Measurements from ENCODE around the gene CX3CL1. TPM values are rescaled to one million over a fixed set of nuclear protein-coding genes. Genes with fewer than 3 reads are reported as not detected.

The CX3CL1 gene
- total RNA-seq, 4 donors from 2014 or later: 5.8 to 31.9 (median 18.3) TPM

- H3K4me3 ChIP-seq (ENCODE audit: low read depth, poor library complexity, severe bottlenecking): no peak within 1 kb of the TSS
- peak in 1 of 2 donors; percentile 82 for DNase-seq (ENCODE audit: low spot score in 2 of 2)
- 75 to 84% methylated on average over 9 of the region's 9 CpGs for WGBS, 2 donors
- TF ChIP-seq CTCF (IDR thresholded peaks at IDR 0.05) (no peak), POLR2A (IDR thresholded peaks at IDR 0.05) (no peak)
- intact Hi-C loops (cut with DNase I; ENCODE audit: low total_unique reads): loop anchor here (2.0 kb wide), 1 partner anchor 52 kb away; no protein-coding TSS in a partner anchor
These were observed 13.7 kb upstream of the CX3CL1 start, which contains the start of gene CCL22 for GRCh38 chr16:57358527-57359095. TSS of gene CCL22 (plus strand) at chr16:57358783. CDS start at chr16:57358817, 34 bp downstream.

GRCh38 chr16:57360321-57360935 is 11.9 kb upstream of the CX3CL1 start:
- no peak for TF ChIP-seq CTCF (IDR thresholded peaks at IDR 0.05)
- TF ChIP-seq POLR2A (IDR thresholded peaks at IDR 0.05): no peak
- no peak overlapping the region for H3K4me3 ChIP-seq (ENCODE audit: low read depth, poor library complexity, severe bottlenecking)
- intact Hi-C loops (cut with DNase I; ENCODE audit: low total_unique reads): no loop called here
- WGBS, 2 donors: 58 to 69% methylated on average over 12 to 16 of the region's 16 CpGs
- peak in 1 of 2 donors; percentile 76 for DNase-seq (ENCODE audit: low spot score in 2 of 2)

- no peak for TF ChIP-seq CTCF (IDR thresholded peaks at IDR 0.05)
- no peak for TF ChIP-seq POLR2A (IDR thresholded peaks at IDR 0.05)
- no peak for DNase-seq (ENCODE audit: low spot score in 2 of 2)
- intact Hi-C loops (cut with DNase I; ENCODE audit: low total_unique reads): no loop called here
- 37 to 55% methylated on average over 4 of the region's 4 CpGs for WGBS, 2 donors
- no peak overlapping the region for H3K4me3 ChIP-seq (ENCODE audit: low read depth, poor library complexity, severe bottlenecking)
These were observed 10.9 kb upstream of the CX3CL1 start for GRCh38 chr16:57361404-57361803.

- DNase-seq (ENCODE audit: low spot score in 2 of 2): no peak
- TF ChIP-seq POLR2A (IDR thresholded peaks at IDR 0.05): no peak
- TF ChIP-seq CTCF (IDR thresholded peaks at IDR 0.05): no peak
- intact Hi-C loops (cut with DNase I; ENCODE audit: low total_unique reads): no loop called here
These were observed 8.1 kb upstream of the CX3CL1 start for GRCh38 chr16:57364143-57364542.

GRCh38 chr16:57366544-57367040 is 5.7 kb upstream of the CX3CL1 start:
- no peak for DNase-seq (ENCODE audit: low spot score in 2 of 2)
- intact Hi-C loops (cut with DNase I; ENCODE audit: low total_unique reads): no loop called here
- TF ChIP-seq POLR2A (IDR thresholded peaks at IDR 0.05) (no peak), CTCF (IDR thresholded peaks at IDR 0.05) (no peak)
- WGBS, 2 donors: 72 to 86% methylated on average over 6 of the region's 6 CpGs
- no peak overlapping the region for H3K4me3 ChIP-seq (ENCODE audit: low read depth, poor library complexity, severe bottlenecking)

More at GRCh38 chr16:57364143-57364542, 8.1 kb upstream of the CX3CL1 start:
- WGBS, 2 donors: 93 to 96% methylated on average over 3 of the region's 3 CpGs
- no peak overlapping the region for H3K4me3 ChIP-seq (ENCODE audit: low read depth, poor library complexity, severe bottlenecking)

All from lower leg skin (tissue), 4 donors.